GM12865 (cell line): ENCODE measurements around the gene ZNRF3.

Experiments used
- DNase-seq: peaks from one replicate; pipeline ENCODE4 v3.0.0; 2010; ENCODE audit warnings: low read depth
- H3K4me3 ChIP-seq: 2 replicates; pipeline ENCODE4 v1.5.1; 2011; ENCODE audit warnings: mild to moderate bottlenecking, low read depth, low read length, control low read depth
- CTCF ChIP-seq: IDR thresholded peaks from 2 replicates; pipeline ENCODE4 v1.5.1; 2011; ENCODE audit warnings: low read length, control low read depth, low read depth, inconsistent platforms; ENCODE audit not compliant: insufficient read depth; ENCODE audit errors: missing control alignments

Gene ZNRF3

GRCh38 chr22:28989035-28989464 is 105.7 kb downstream of the ZNRF3 start:
- H3K4me3 ChIP-seq = no peak overlapping the region
- DNase-seq = no peak
- no peak for TF ChIP-seq CTCF

GRCh38 chr22:28989484-28989883 is 106.1 kb downstream of the ZNRF3 start:
- no peak overlapping the region for H3K4me3 ChIP-seq
- no peak for TF ChIP-seq CTCF
- DNase-seq = no peak

GRCh38 chr22:28989912-28990311 is 106.5 kb downstream of the ZNRF3 start:
- DNase-seq = no peak
- TF ChIP-seq CTCF = no peak
- H3K4me3 ChIP-seq = no peak overlapping the region

- no peak overlapping the region for H3K4me3 ChIP-seq
- DNase-seq = no peak
- no peak for TF ChIP-seq CTCF
These were observed 109.4 kb downstream of the ZNRF3 start for GRCh38 chr22:28992565-28993356.

GRCh38 chr22:28994522-28994921 is 111.2 kb downstream of the ZNRF3 start:
- no peak for TF ChIP-seq CTCF
- H3K4me3 ChIP-seq = no peak overlapping the region
- no peak for DNase-seq

GRCh38 chr22:28995551-28995950 is 112.2 kb downstream of the ZNRF3 start:
- DNase-seq = no peak
- no peak for TF ChIP-seq CTCF
- H3K4me3 ChIP-seq = no peak overlapping the region

- H3K4me3 ChIP-seq = no peak overlapping the region
These were observed 114.0 kb downstream of the ZNRF3 start for GRCh38 chr22:28997342-28997741.

More at GRCh38 chr22:28997342-28997741, 114.0 kb downstream of the ZNRF3 start:
- no peak for DNase-seq
- no peak for TF ChIP-seq CTCF
